HG03066 (cell line): ENCODE measurements around the gene DDX1.
"Not testable (repeated sequence)": the region's sequence is repeated elsewhere in the genome, so short reads cannot be mapped to it uniquely, and the experiment has no call there.

ENCODE experiments used
- ATAC-seq: cut with Tn5 transposase; IDR thresholded peaks from one replicate; pipeline ENCODE4 v1.9.1; 2021; ENCODE audit warnings: low read depth; ENCODE audit not compliant: unreplicated experiment

Gene DDX1

GRCh38 chr2:15614545-15615300, 23.1 kb downstream of the DDX1 start:
- ATAC-seq, result no peak

GRCh38 chr2:15615301-15615920, 23.7 kb downstream of the DDX1 start:
- no peak for ATAC-seq

GRCh38 chr2:15616429-15616828, 24.8 kb downstream of the DDX1 start:
- ATAC-seq, result no peak

GRCh38 chr2:15616850-15617777, 25.4 kb downstream of the DDX1 start:
- no peak for ATAC-seq

- ATAC-seq, result no peak
Observed at GRCh38 chr2:15617778-15618448, 26.2 kb downstream of the DDX1 start.

GRCh38 chr2:15618449-15618855, 26.8 kb downstream of the DDX1 start:
- ATAC-seq, result no peak

GRCh38 chr2:15619076-15619475, 27.4 kb downstream of the DDX1 start:
- ATAC-seq, result no peak

GRCh38 chr2:15619510-15619909, 27.8 kb downstream of the DDX1 start:
- ATAC-seq, result no peak

GRCh38 chr2:15619938-15620337, 28.3 kb downstream of the DDX1 start:
- no peak for ATAC-seq

GRCh38 chr2:15620340-15620739, 28.7 kb downstream of the DDX1 start:
- no peak for ATAC-seq

- ATAC-seq, result no peak
Observed at GRCh38 chr2:15620857-15621471, 29.3 kb downstream of the DDX1 start.

GRCh38 chr2:15621472-15621870, 29.8 kb downstream of the DDX1 start:
- not testable (repeated sequence) for ATAC-seq

GRCh38 chr2:15622214-15622613, 30.5 kb downstream of the DDX1 start:
- ATAC-seq, result no peak

- no peak for ATAC-seq
Observed at GRCh38 chr2:15622614-15623480, 31.2 kb downstream of the DDX1 start.

- ATAC-seq, result no peak
Observed at GRCh38 chr2:15623481-15623796, 31.8 kb downstream of the DDX1 start.

- no peak for ATAC-seq
Observed at GRCh38 chr2:15623898-15624541, 32.4 kb downstream of the DDX1 start.

- no peak for ATAC-seq
Observed at GRCh38 chr2:15624903-15625302, 33.2 kb downstream of the DDX1 start.

GRCh38 chr2:15625344-15626036, 33.8 kb downstream of the DDX1 start:
- ATAC-seq, result no peak
